IMR-90 (cell line): ENCODE data around the gene CCDC51. TPM values are rescaled to one million over a fixed set of nuclear protein-coding genes. Genes with fewer than 3 reads are reported as not detected.

Experiments
- ATAC-seq: fragments of 200-7000 bp; cut with Tn5 transposase; 2 replicates; pipeline ENCODE4 v1.9.1; 2020; ENCODE audit warnings: low read depth, mild to moderate bottlenecking, moderate library complexity
- BruUV-seq: library from RNA; stranded (reverse); fragments of 400-500 nt; replicated peaks from 2 replicates; lab custom pipeline; 2021; lab: Mats Ljungman, UMichigan
- CTCF ChIA-PET: fragments of 300-600 bp; formaldehyde crosslinking; extraction: SDS; loops from one replicate; lab custom pipeline; 2021; ENCODE audit warnings: antibody characterized with exemption; lab: Yijun Ruan, JAX
- POLR2A ChIA-PET: fragments of 300-600 bp; sonication (Branson Sonifier 250); formaldehyde crosslinking; loops from one replicate; lab custom pipeline; 2022; ENCODE audit warnings: antibody characterized with exemption; ENCODE audit not compliant: unreplicated experiment; lab: Charles Lee
- DNase-seq: peaks from one replicate; pipeline ENCODE4 v3.0.0; 2013
- H2AFZ ChIP-seq: replicated peaks from 2 replicates; pipeline ENCODE3; 2013; ENCODE audit warnings: low read length, mild to moderate bottlenecking; ENCODE audit not compliant: poor library complexity
- H2AK5ac ChIP-seq: 2 replicates; pipeline ENCODE4 v1.6.1; 2013; ENCODE audit warnings: low read depth, low read length, inconsistent platforms
- H2AK9ac ChIP-seq: replicated peaks from 2 replicates; pipeline ENCODE3; 2013; ENCODE audit warnings: mild to moderate bottlenecking, low read depth, low read length, moderate library complexity; ENCODE audit not compliant: poor library complexity
- H2BK120ac ChIP-seq: 2 replicates; pipeline ENCODE4 v1.6.1; 2013; ENCODE audit warnings: low read depth, low read length, inconsistent platforms
- H2BK15ac ChIP-seq: 3 replicates; pipeline ENCODE4 v1.6.1; 2013; ENCODE audit warnings: low read depth, low read length, inconsistent platforms
- H2BK20ac ChIP-seq: 2 replicates; pipeline ENCODE4 v1.6.1; 2013; ENCODE audit warnings: low read depth, mild to moderate bottlenecking, inconsistent platforms, low read length, moderate library complexity
- H2BK5ac ChIP-seq: 2 replicates; pipeline ENCODE4 v1.6.1; 2013; ENCODE audit warnings: mild to moderate bottlenecking, low read depth, low read length, inconsistent platforms; ENCODE audit not compliant: poor library complexity, severe bottlenecking
- H3K14ac ChIP-seq: replicated peaks from 2 replicates; pipeline ENCODE4 v1.6.1; 2013; ENCODE audit warnings: low read depth, low read length, inconsistent platforms
- H3K18ac ChIP-seq: 2 replicates; pipeline ENCODE4 v1.6.1; 2013; ENCODE audit warnings: low read depth, low read length, control low read depth
- H3K23ac ChIP-seq: 2 replicates; pipeline ENCODE4 v1.6.1; 2013; ENCODE audit warnings: low read depth, low read length, inconsistent platforms
- H3K27ac ChIP-seq: 2 replicates; pipeline ENCODE4 v1.5.1; 2013; ENCODE audit warnings: mild to moderate bottlenecking, control low read depth, low read length; ENCODE audit not compliant: insufficient read depth
- H3K27me3 ChIP-seq: 2 replicates; pipeline ENCODE4 v1.6.1; 2013; ENCODE audit warnings: low read length; ENCODE audit not compliant: control insufficient read depth, insufficient read depth
- H3K36me3 ChIP-seq: 2 replicates; pipeline ENCODE4 v1.6.1; 2013; ENCODE audit warnings: low read length, mixed read lengths; ENCODE audit not compliant: control insufficient read depth, insufficient read depth
- H3K4ac ChIP-seq: 2 replicates; pipeline ENCODE4 v1.6.1; 2013; ENCODE audit warnings: low read depth, low read length, inconsistent platforms
- H3K4me1 ChIP-seq: 2 replicates; pipeline ENCODE4 v1.6.1; 2013; ENCODE audit warnings: low read length, mixed read lengths; ENCODE audit not compliant: control insufficient read depth, insufficient read depth
- H3K4me2 ChIP-seq: 2 replicates; pipeline ENCODE4 v1.6.1; 2013; ENCODE audit warnings: low read depth, mild to moderate bottlenecking, control low read depth, low read length, moderate library complexity
- H3K4me3 ChIP-seq: 2 replicates; pipeline ENCODE4 v1.5.1; 2013; ENCODE audit warnings: low read depth, mild to moderate bottlenecking, control low read depth, low read length, moderate library complexity; ENCODE audit not compliant: insufficient read depth
- H3K56ac ChIP-seq: 2 replicates; pipeline ENCODE4 v1.6.1; 2013; ENCODE audit warnings: low read length, inconsistent platforms; ENCODE audit not compliant: insufficient read depth; ENCODE audit errors: extremely low read depth
- H3K79me1 ChIP-seq, 2 experiments: 2 replicates each; pipeline ENCODE4 v1.6.1; 2013; ENCODE audit warnings: low read length in 2 of 2, inconsistent platforms in 1 of 2, low read depth in 1 of 2
- H3K9ac ChIP-seq: 2 replicates; pipeline ENCODE4 v1.6.1; 2013; ENCODE audit warnings: low read depth, low read length, control low read depth
- H3K9me1 ChIP-seq: 2 replicates; pipeline ENCODE4 v1.6.1; 2013; ENCODE audit warnings: low read length, inconsistent platforms; ENCODE audit not compliant: insufficient read depth
- H3K9me3 ChIP-seq: 2 replicates; pipeline ENCODE4 v1.6.1; 2013; ENCODE audit warnings: low read length; ENCODE audit not compliant: control insufficient read depth, insufficient read depth
- H4K20me1 ChIP-seq: 2 replicates; pipeline ENCODE4 v1.6.1; 2013; ENCODE audit warnings: low read length, inconsistent platforms; ENCODE audit not compliant: insufficient read depth
- H4K5ac ChIP-seq: 2 replicates; pipeline ENCODE4 v1.6.1; 2013; ENCODE audit warnings: mild to moderate bottlenecking, low read depth, low read length, control low read depth
- H4K8ac ChIP-seq, 2 experiments: 2 replicates each; pipeline ENCODE4 v1.6.1; 2013; ENCODE audit warnings: low read depth in 2 of 2, low read length in 2 of 2, control low read depth in 1 of 2, inconsistent platforms in 1 of 2
- H4K91ac ChIP-seq: 2 replicates; pipeline ENCODE4 v1.6.1; 2013; ENCODE audit warnings: low read depth, low read length, inconsistent platforms; ENCODE audit not compliant: insufficient read depth
- BHLHE40 ChIP-seq: fragments of 150-350 bp; IDR thresholded peaks from 2 replicates; pipeline ENCODE4 v1.6.1; 2016; ENCODE audit warnings: mild to moderate bottlenecking, low read depth, low read length
- CEBPB ChIP-seq: IDR thresholded peaks from 2 replicates; pipeline ENCODE4 v1.6.1; 2012; ENCODE audit warnings: low read depth, low read length, improper control_type of control experiment
- CHD1 ChIP-seq: IDR thresholded peaks from 2 replicates; pipeline ENCODE4 v1.6.1; 2012; ENCODE audit warnings: low read depth, low read length, improper control_type of control experiment
- FOS ChIP-seq: fragments of 150-350 bp; IDR thresholded peaks from 2 replicates; pipeline ENCODE4 v1.6.1; 2016; ENCODE audit warnings: low read depth, low read length
- MAFK ChIP-seq: IDR thresholded peaks from 2 replicates; pipeline ENCODE4 v1.6.1; 2012; ENCODE audit warnings: low read depth, low read length, improper control_type of control experiment
- MAZ ChIP-seq: IDR thresholded peaks from 2 replicates; pipeline ENCODE4 v1.6.1; 2012; ENCODE audit warnings: low read depth, mild to moderate bottlenecking, low read length, improper control_type of control experiment, moderate library complexity, borderline replicate concordance
- MXI1 ChIP-seq: IDR thresholded peaks from 2 replicates; pipeline ENCODE4 v1.6.1; 2012; ENCODE audit warnings: low read depth, mild to moderate bottlenecking, low read length, moderate library complexity, borderline replicate concordance
- NFE2L2 ChIP-seq: fragments of 150-350 bp; IDR thresholded peaks from 2 replicates; pipeline ENCODE4 v1.6.1; 2016; ENCODE audit warnings: low read depth, mild to moderate bottlenecking, low read length
- POLR2A ChIP-seq: IDR thresholded peaks from 2 replicates; pipeline ENCODE4 v1.6.1; 2012; ENCODE audit warnings: mild to moderate bottlenecking, low read depth, low read length
- RAD21 ChIP-seq: IDR thresholded peaks from 2 replicates; pipeline ENCODE4 v1.6.1; 2012; ENCODE audit warnings: low read length, improper control_type of control experiment
- RCOR1 ChIP-seq: IDR thresholded peaks from 2 replicates; pipeline ENCODE4 v1.6.1; 2012; ENCODE audit warnings: mild to moderate bottlenecking, low read length, improper control_type of control experiment; ENCODE audit not compliant: insufficient replicate concordance
- RFX5 ChIP-seq: IDR thresholded peaks from 2 replicates; pipeline ENCODE4 v1.8.0; 2012; ENCODE audit warnings: low read depth, mild to moderate bottlenecking, low read length, moderate library complexity
- SMC3 ChIP-seq: fragments of 150-350 bp; IDR thresholded peaks from 2 replicates; pipeline ENCODE4 v1.6.1; 2016; ENCODE audit warnings: low read depth, mild to moderate bottlenecking, antibody characterized with exemption, low read length, moderate library complexity
- WGBS, 2 experiments: methylation state at CpG; one replicate each; pipeline versions ENCODE4 v1.1.5 to v1.1.7; 2013; ENCODE audit warnings: missing lambda C conversion rate in 2 of 2; ENCODE audit not compliant: insufficient read length in 1 of 2; ENCODE audit errors: extremely low coverage in 2 of 2; 5-methylcytosine and 5-hydroxymethylcytosine counted together
- dilution Hi-C: fragments of 300-500 bp; cut with HindIII; formaldehyde crosslinking; loops from one replicate; pipeline ENCODE4 v1.14.3; 2018; ENCODE audit warnings: low sequenced_read_pairs; ENCODE audit not compliant: unreplicated experiment
- in situ Hi-C: fragments of 300-500 bp; cut with MboI; formaldehyde crosslinking; loops from 3 replicates; pipeline ENCODE4 v1.14.3; 2019; ENCODE audit warnings: low sequenced_read_pairs, inconsistent platforms, mixed read lengths
- intact Hi-C: fragments of 100-400 bp; cut with micrococcal nuclease; formaldehyde crosslinking; loops from 2 replicates; pipeline ENCODE4 v1.10.0; 2022
- polyA plus RNA-seq, 3 experiments: library from polyadenylated mRNA; depleted of rRNA; stranded (reverse); fragments of >200 nt; gene quantifications; 2 replicates each; pipeline ENCODE4 v1.2.3, GENCODE V29; 2012; ENCODE audit warnings: low replicate concordance in 1 of 3
- total RNA-seq: library from RNA; depleted of rRNA; stranded (reverse); fragments of >200 nt; gene quantifications from 2 replicates; pipeline ENCODE4 v1.2.3, GENCODE V29; 2012
- TF ChIP-seq, protein P1 (sequence below): fragments of 150-350 bp; IDR thresholded peaks from 2 replicates; pipeline ENCODE4 v1.6.1; 2016; ENCODE audit warnings: low read depth, mild to moderate bottlenecking, low read length, moderate library complexity, borderline replicate concordance
- TF ChIP-seq, protein P2 (sequence below): conservative IDR thresholded peaks from 2 replicates; pipeline ENCODE4 v1.5.1; 2012; ENCODE audit warnings: mild to moderate bottlenecking, low read depth, low read length, improper control_type of control experiment
- TF ChIP-seq, protein P3 (sequence below): fragments of 150-350 bp; IDR thresholded peaks from 2 replicates; pipeline ENCODE4 v1.6.1; 2017; ENCODE audit warnings: mild to moderate bottlenecking, antibody characterized with exemption, low read length, low read depth

The CCDC51 gene
- total and polyA plus RNA-seq, 2 of the 4 experiments (the other 2 are of a cell fraction), result 11.0 to 16.1 TPM

DNA sequence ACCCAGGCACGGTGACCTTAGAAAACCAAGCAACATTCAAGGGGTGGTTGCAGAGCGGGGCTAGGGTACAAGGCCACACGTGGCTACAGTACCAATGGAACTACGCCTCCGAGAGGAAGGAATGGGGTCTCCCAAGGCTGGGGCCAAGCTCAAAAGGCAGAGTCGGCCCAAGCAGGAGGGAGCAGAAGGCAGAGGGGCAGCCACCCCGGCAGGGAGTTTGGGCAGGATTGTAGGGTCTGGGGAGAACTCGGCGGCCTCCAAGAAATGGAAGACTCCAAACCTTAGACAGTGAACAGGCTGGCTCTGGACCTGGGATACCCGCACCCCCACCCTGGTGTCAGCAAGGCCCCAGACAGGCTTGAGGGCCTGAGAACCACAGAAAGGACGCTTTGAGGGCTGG is 35.3 kb upstream of the CCDC51 start:
- Histone ChIP-seq H4K8ac (no peak overlapping the region), H2AK9ac (no peak overlapping the region), H2BK120ac (no peak overlapping the region), H3K4me2 (no peak overlapping the region), H3K79me1 (peaks cover 4 to 30% of the 10 kb centered on the region in 2 experiments), H3K4me3 (no peak overlapping the region), H3K27ac (no peak overlapping the region), H4K20me1 (no peaks in the 10 kb centered on the region; the same call in 1 of the 2 replicates), H2AFZ (no peak overlapping the region), H3K9me3 (no peaks in the 10 kb centered on the region), H3K4me1 (peaks cover 6% of the 10 kb centered on the region), H3K4ac (no peak overlapping the region), H2BK15ac (no peak overlapping the region), H3K56ac (no peak overlapping the region), H2BK5ac (no peak overlapping the region), H3K14ac (no peak overlapping the region), H4K91ac (no peak overlapping the region), H3K36me3 (peaks cover 8% of the 10 kb centered on the region; the same call in 1 of the 2 replicates), H2BK20ac (no peak overlapping the region), H3K23ac (no peak overlapping the region), H3K9ac (no peak overlapping the region), H2AK5ac (no peak overlapping the region), H3K9me1 (peaks cover 8% of the 10 kb centered on the region; the same call in 1 of the 2 replicates), H3K27me3 (no peaks in the 10 kb centered on the region), H3K18ac (no peak overlapping the region), H4K5ac (no peak overlapping the region)
- intact Hi-C loops, result no loop called here
- ChIA-PET CTCF (no interaction called here), POLR2A (no interaction called here)
- TF ChIP-seq RCOR1, result no peak
- no peak for TF ChIP-seq SMC3
- TF ChIP-seq MAFK, result no peak
- TF ChIP-seq RAD21, result no peak
- TF ChIP-seq CEBPB, result no peak
- TF ChIP-seq MAZ, result no peak
- no peak for TF ChIP-seq BHLHE40
- no peak for TF ChIP-seq MXI1
- TF ChIP-seq CHD1, result no peak
- TF ChIP-seq NFE2L2, result no peak
- TF ChIP-seq, protein P1, sequence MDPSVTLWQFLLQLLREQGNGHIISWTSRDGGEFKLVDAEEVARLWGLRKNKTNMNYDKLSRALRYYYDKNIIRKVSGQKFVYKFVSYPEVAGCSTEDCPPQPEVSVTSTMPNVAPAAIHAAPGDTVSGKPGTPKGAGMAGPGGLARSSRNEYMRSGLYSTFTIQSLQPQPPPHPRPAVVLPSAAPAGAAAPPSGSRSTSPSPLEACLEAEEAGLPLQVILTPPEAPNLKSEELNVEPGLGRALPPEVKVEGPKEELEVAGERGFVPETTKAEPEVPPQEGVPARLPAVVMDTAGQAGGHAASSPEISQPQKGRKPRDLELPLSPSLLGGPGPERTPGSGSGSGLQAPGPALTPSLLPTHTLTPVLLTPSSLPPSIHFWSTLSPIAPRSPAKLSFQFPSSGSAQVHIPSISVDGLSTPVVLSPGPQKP, result no peak
- TF ChIP-seq POLR2A, result no peak
- no peak for TF ChIP-seq RFX5
- no peak for TF ChIP-seq FOS
- TF ChIP-seq, protein P2, sequence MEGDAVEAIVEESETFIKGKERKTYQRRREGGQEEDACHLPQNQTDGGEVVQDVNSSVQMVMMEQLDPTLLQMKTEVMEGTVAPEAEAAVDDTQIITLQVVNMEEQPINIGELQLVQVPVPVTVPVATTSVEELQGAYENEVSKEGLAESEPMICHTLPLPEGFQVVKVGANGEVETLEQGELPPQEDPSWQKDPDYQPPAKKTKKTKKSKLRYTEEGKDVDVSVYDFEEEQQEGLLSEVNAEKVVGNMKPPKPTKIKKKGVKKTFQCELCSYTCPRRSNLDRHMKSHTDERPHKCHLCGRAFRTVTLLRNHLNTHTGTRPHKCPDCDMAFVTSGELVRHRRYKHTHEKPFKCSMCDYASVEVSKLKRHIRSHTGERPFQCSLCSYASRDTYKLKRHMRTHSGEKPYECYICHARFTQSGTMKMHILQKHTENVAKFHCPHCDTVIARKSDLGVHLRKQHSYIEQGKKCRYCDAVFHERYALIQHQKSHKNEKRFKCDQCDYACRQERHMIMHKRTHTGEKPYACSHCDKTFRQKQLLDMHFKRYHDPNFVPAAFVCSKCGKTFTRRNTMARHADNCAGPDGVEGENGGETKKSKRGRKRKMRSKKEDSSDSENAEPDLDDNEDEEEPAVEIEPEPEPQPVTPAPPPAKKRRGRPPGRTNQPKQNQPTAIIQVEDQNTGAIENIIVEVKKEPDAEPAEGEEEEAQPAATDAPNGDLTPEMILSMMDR, result no peak
- TF ChIP-seq, protein P3, sequence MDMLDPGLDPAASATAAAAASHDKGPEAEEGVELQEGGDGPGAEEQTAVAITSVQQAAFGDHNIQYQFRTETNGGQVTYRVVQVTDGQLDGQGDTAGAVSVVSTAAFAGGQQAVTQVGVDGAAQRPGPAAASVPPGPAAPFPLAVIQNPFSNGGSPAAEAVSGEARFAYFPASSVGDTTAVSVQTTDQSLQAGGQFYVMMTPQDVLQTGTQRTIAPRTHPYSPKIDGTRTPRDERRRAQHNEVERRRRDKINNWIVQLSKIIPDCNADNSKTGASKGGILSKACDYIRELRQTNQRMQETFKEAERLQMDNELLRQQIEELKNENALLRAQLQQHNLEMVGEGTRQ, result no peak
- 59% methylated on average over 4 of the region's 11 CpGs; no CpG with 5 or more reads in 1 of the 2 experiments for WGBS, 2 experiments
- dilution Hi-C loops, result no loop called here
- ATAC-seq, result no peak
- DNase-seq, result no peak
- BruUV-seq, result no TSS peak
- in situ Hi-C loops, result no loop called here
